CD4-positive, alpha-beta T cell (primary cell): ENCODE results near the gene TMEM179. TPM values are rescaled to one million over a fixed set of nuclear protein-coding genes. Genes with fewer than 3 reads are reported as not detected.
A peak's percentile ranks its signal among the peaks of the same experiment; 100 is the strongest.

Source experiments
- ATAC-seq: fragments of 200-7000 bp; cut with Tn5 transposase; one replicate; pipeline ENCODE4 v1.10.0; 2022; ENCODE audit warnings: mild to moderate bottlenecking; ENCODE audit not compliant: poor library complexity
- CTCF ChIA-PET: fragments of 350-600 bp; sonication (Branson Sonifier 250); formaldehyde crosslinking; loops from one replicate; lab custom pipeline; 2021; ENCODE audit warnings: antibody characterized with exemption, inconsistent platforms; lab: Charles Lee
- POLR2A ChIA-PET: fragments of 350-600 bp; sonication (Branson Sonifier 250); formaldehyde crosslinking; loops from one replicate; lab custom pipeline; 2021; ENCODE audit warnings: antibody characterized with exemption, inconsistent platforms; lab: Charles Lee
- DNase-seq, 14 experiments: peaks; one replicate each; pipeline ENCODE4 v3.0.0-alpha.2; 2013 to 2020; ENCODE audit warnings: mixed read lengths in 2 of 14
- H3K27ac ChIP-seq, 2 donors: one replicate each; pipeline versions ENCODE4 v1.5.1 to v1.7.0; 2013; ENCODE audit warnings: low read length in 2 of 2, low read depth in 1 of 2, mild to moderate bottlenecking in 1 of 2
- H3K27me3 ChIP-seq, 2 experiments: 1 replicate in 1 of 2; 2 replicates in 1 of 2; pipeline versions ENCODE4 v1.6.1 to v1.7.0; 2013; ENCODE audit warnings: low read length in 2 of 2, control low read depth in 1 of 2, mild to moderate bottlenecking in 1 of 2, moderate library complexity in 1 of 2; ENCODE audit not compliant: insufficient read depth in 2 of 2, control insufficient read depth in 1 of 2
- H3K36me3 ChIP-seq: one replicate; pipeline ENCODE4 v1.6.1; 2013; ENCODE audit warnings: low read length, control low read depth; ENCODE audit not compliant: insufficient read depth
- H3K4me1 ChIP-seq: one replicate; pipeline ENCODE4 v1.6.1; 2013; ENCODE audit warnings: low read length, control low read depth; ENCODE audit not compliant: insufficient read depth
- H3K4me3 ChIP-seq: one replicate; pipeline ENCODE4 v1.5.1; 2013; ENCODE audit warnings: mild to moderate bottlenecking, low read length, moderate library complexity
- H3K9me3 ChIP-seq, 2 experiments: 1 replicate in 1 of 2; 2 replicates in 1 of 2; pipeline versions ENCODE4 v1.6.1 to v1.7.0; 2013; ENCODE audit warnings: low read length in 2 of 2, mild to moderate bottlenecking in 2 of 2, control low read depth in 1 of 2, moderate library complexity in 1 of 2; ENCODE audit not compliant: control insufficient read depth in 1 of 2, insufficient read depth in 1 of 2
- H3K27ac Mint-ChIP-seq: one replicate; pipeline ENCODE4 v1.8.0; 2020; ENCODE audit warnings: mixed read lengths
- H3K27me3 Mint-ChIP-seq: one replicate; pipeline ENCODE4 v1.8.0; 2021; ENCODE audit warnings: mixed read lengths
- H3K36me3 Mint-ChIP-seq: one replicate; pipeline ENCODE4 v1.8.0; 2021; ENCODE audit warnings: low read depth, mixed read lengths
- H3K4me1 Mint-ChIP-seq: one replicate; pipeline ENCODE4 v1.8.0; 2021; ENCODE audit warnings: low read depth, mixed read lengths
- H3K4me3 Mint-ChIP-seq: one replicate; pipeline ENCODE4 v1.8.0; 2020; ENCODE audit warnings: mild to moderate bottlenecking, mixed read lengths
- H3K9me3 Mint-ChIP-seq: one replicate; pipeline ENCODE4 v1.8.0; 2020; ENCODE audit warnings: mixed read lengths
- CTCF ChIP-seq: fragments of 200-600 bp; IDR thresholded peaks from one replicate; pipeline ENCODE4 v1.8.0; 2022; ENCODE audit warnings: antibody characterized with exemption, mild to moderate bottlenecking
- intact Hi-C, 2 experiments: fragments of 100-400 bp; cut with DNase I in 1 of 2; cut with micrococcal nuclease in 1 of 2; formaldehyde crosslinking; loops; one replicate each; pipeline versions ENCODE4 v1.15.1 to v1.9.0; 2023 to 2025; cut with DNase I, micrococcal nuclease
- total RNA-seq, 174 experiments: library from RNA in 2 of 174; stranded (reverse) in 2 of 174; gene quantifications; one replicate each; pipeline ENCODE4 v1.2.3 and lab custom pipeline; 2021 to 2026

Gene TMEM179
- total RNA-seq, 2 experiments from 2014 or later: not detected

GRCh38 chr14:104602933-104603325 lies 1.6 kb downstream of the TMEM179 start:
- H3K36me3 Mint-ChIP-seq: no peaks in the 10 kb centered on the region
- Histone ChIP-seq H3K27me3 (peaks cover 24 to 44% of the 10 kb centered on the region in 2 experiments), H3K4me1 (no peaks in the 10 kb centered on the region), H3K9me3 (peaks cover 0 to 25% of the 10 kb centered on the region in 2 experiments), H3K36me3 (no peaks in the 10 kb centered on the region), H3K4me3 (no peak overlapping the region), H3K27ac (no peak overlapping the region)
- no peak overlapping the region for H3K4me3 Mint-ChIP-seq
- ATAC-seq (no peak), DNase-seq (no peak)
- POLR2A ChIA-PET: no interaction called here
- peaks cover 75% of the 10 kb centered on the region for H3K27me3 Mint-ChIP-seq
- no peaks in the 10 kb centered on the region for H3K9me3 Mint-ChIP-seq
- intact Hi-C loops: no loop called here
- H3K27ac Mint-ChIP-seq: no peak overlapping the region
- no peak for TF ChIP-seq CTCF
- no peaks in the 10 kb centered on the region for H3K4me1 Mint-ChIP-seq
- CTCF ChIA-PET: no interaction called here

DNA sequence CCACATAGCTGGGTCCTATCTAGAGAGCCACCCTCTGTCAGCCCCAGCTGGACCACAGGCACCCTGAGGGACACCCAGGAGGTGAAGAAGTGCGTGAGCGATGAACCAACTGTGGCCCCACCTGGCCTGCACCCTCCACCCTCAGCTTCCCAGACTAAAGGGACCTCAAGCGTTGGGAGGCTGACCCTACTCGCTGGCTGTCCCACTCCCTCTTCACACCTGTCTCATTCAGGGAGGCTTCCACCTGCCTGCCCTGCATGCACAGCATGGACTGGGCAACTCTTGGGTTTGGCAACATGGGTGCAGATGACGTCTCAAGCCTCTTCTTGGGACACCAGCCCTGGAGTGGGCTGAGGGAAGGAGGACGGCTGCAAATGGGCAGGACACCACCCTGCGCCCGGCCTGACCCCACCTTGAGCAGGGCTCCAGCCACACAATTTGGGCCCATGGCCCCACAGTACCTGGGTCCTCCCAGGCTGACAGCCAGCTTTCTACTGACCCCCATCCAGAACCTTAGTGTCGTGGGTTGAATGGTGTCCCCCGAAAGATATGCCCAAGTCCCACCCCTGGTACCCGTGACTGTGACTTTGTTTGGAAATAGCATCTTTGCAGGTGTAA lies 2.1 kb downstream of the TMEM179 start:
- Histone ChIP-seq H3K9me3 (peaks cover 0 to 25% of the 10 kb centered on the region in 2 experiments), H3K4me3 (no peak overlapping the region), H3K27ac (no peak overlapping the region), H3K36me3 (no peaks in the 10 kb centered on the region), H3K27me3 (peaks cover 24 to 40% of the 10 kb centered on the region in 2 experiments), H3K4me1 (no peaks in the 10 kb centered on the region)
- no peak overlapping the region for H3K27ac Mint-ChIP-seq
- peak in 2 of 14 experiments; percentile 0 to 23 for DNase-seq
- ATAC-seq: no peak
- H3K4me3 Mint-ChIP-seq: no peak overlapping the region
- no peaks in the 10 kb centered on the region for H3K4me1 Mint-ChIP-seq
- no peak for TF ChIP-seq CTCF
- POLR2A ChIA-PET: no interaction called here
- peaks cover 70% of the 10 kb centered on the region for H3K27me3 Mint-ChIP-seq
- CTCF ChIA-PET: no interaction called here
- intact Hi-C loops: no loop called here
- H3K9me3 Mint-ChIP-seq: no peaks in the 10 kb centered on the region
- H3K36me3 Mint-ChIP-seq: no peaks in the 10 kb centered on the region

DNA sequence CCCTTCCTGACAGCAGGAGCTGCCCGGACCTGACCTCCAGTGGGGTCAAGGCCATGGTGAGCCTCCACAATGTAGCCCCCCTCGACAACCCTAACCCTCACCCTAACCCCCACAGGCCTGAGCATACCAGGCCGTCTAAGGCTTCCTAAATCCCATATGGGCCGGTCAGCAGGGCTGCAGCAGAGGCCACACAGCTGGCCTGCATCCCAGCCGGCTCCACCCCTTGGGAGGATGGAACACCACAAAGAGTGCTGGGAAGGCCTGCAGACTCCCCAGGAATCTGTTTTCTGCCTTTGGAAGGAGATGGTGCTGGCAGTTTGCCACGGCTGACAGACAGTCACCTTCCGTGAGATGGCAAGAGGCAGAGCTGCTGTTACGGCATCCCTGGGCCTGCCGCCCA lies 2.8 kb downstream of the TMEM179 start:
- H3K36me3 Mint-ChIP-seq: no peaks in the 10 kb centered on the region
- ChIA-PET CTCF (no interaction called here), POLR2A (no interaction called here)
- no peak for TF ChIP-seq CTCF
- intact Hi-C loops: no loop called here
- no peak overlapping the region for H3K4me3 Mint-ChIP-seq
- Histone ChIP-seq H3K27me3 (peaks cover 22 to 38% of the 10 kb centered on the region in 2 experiments), H3K4me3 (no peak overlapping the region), H3K36me3 (no peaks in the 10 kb centered on the region), H3K4me1 (no peaks in the 10 kb centered on the region), H3K9me3 (peaks cover 0 to 25% of the 10 kb centered on the region in 2 experiments), H3K27ac (no peak overlapping the region)
- ATAC-seq (no peak), DNase-seq (peak in 1 of 14 experiments; percentile 10)
- H3K9me3 Mint-ChIP-seq: no peaks in the 10 kb centered on the region
- no peak overlapping the region for H3K27ac Mint-ChIP-seq
- peaks cover 64% of the 10 kb centered on the region for H3K27me3 Mint-ChIP-seq
- H3K4me1 Mint-ChIP-seq: no peaks in the 10 kb centered on the region
